Endothelial cell of umbilical vein (primary cell): ENCODE measurements around the gene FGF12. TPM values are rescaled to one million over a fixed set of nuclear protein-coding genes. Genes with fewer than 3 reads are reported as not detected.

ENCODE experiments used
- BruUV-seq: library from RNA; stranded (reverse); fragments of 400-500 nt; replicated peaks from 2 replicates; lab custom pipeline; 2021; lab: Mats Ljungman, UMichigan
- CTCF ChIA-PET: fragments of 300-600, 350-600 bp; sonication (Branson Sonifier 250); formaldehyde crosslinking; loops from one replicate; lab custom pipeline; 2021; ENCODE audit warnings: antibody characterized with exemption, inconsistent platforms; lab: Charles Lee
- POLR2A ChIA-PET: fragments of 300-600, 350-600 bp; sonication (Branson Sonifier 250); formaldehyde crosslinking; loops from one replicate; lab custom pipeline; 2021; ENCODE audit warnings: antibody characterized with exemption, inconsistent platforms; lab: Charles Lee
- DNase-seq: peaks from one replicate; pipeline ENCODE4 v3.0.0-alpha.2; 2011; ENCODE audit warnings: low read depth, low spot score
- FAIRE-seq: peaks from 2 replicates; lab custom pipeline; 2011; peaks lifted over from hg19 to GRCh38; lab: Jason Lieb, UNC
- H2AFZ ChIP-seq: 2 replicates; pipeline ENCODE4 v1.6.0; 2012; ENCODE audit warnings: low read depth, low read length, control low read depth, inconsistent platforms
- H3K27ac ChIP-seq: 2 replicates; pipeline ENCODE4 v1.5.1; 2011; ENCODE audit warnings: low read depth, mild to moderate bottlenecking, control low read depth, low read length, moderate library complexity; ENCODE audit not compliant: insufficient read depth
- H3K27me3 ChIP-seq, 2 experiments: 2 replicates each; pipeline versions ENCODE4 v1.6.0 to v1.6.1; 2011; ENCODE audit warnings: low read length in 2 of 2, mixed read lengths in 1 of 2; ENCODE audit not compliant: control insufficient read depth in 2 of 2, insufficient read depth in 2 of 2
- H3K36me3 ChIP-seq, 2 experiments: 2 replicates in 1 of 2; 3 replicates in 1 of 2; pipeline ENCODE4 v1.5.1; 2011; ENCODE audit warnings: low read length in 2 of 2, mild to moderate bottlenecking in 1 of 2, moderate library complexity in 1 of 2; ENCODE audit not compliant: control insufficient read depth in 2 of 2, insufficient read depth in 2 of 2; ENCODE audit errors: extremely low read depth in 1 of 2
- H3K4me1 ChIP-seq: 3 replicates; pipeline ENCODE4 v1.5.1; 2011; ENCODE audit warnings: mild to moderate bottlenecking, low read length; ENCODE audit not compliant: control insufficient read depth, insufficient read depth; ENCODE audit errors: extremely low read depth
- H3K4me2 ChIP-seq: 2 replicates; pipeline ENCODE4 v1.6.1; 2011; ENCODE audit warnings: low read length, control low read depth, mixed read lengths; ENCODE audit not compliant: insufficient read depth
- H3K4me3 ChIP-seq, 3 experiments: fragments of 200-600 bp in 1 of 3; sonication (generic), shearing (Covaris generic) in 1 of 3; replicated peaks in 1 of 3; 2 replicates each; pipeline ENCODE4 v1.5.1; 2011 to 2016; ENCODE audit warnings: control low read depth in 3 of 3, low read length in 3 of 3, mild to moderate bottlenecking in 2 of 3, inconsistent platforms in 1 of 3, low read depth in 1 of 3, moderate library complexity in 1 of 3; ENCODE audit not compliant: insufficient read depth in 1 of 3
- H3K79me2 ChIP-seq: 2 replicates; pipeline ENCODE4 v1.6.0; 2012; ENCODE audit warnings: low read length, inconsistent platforms; ENCODE audit not compliant: control insufficient read depth, insufficient read depth
- H3K9ac ChIP-seq: replicated peaks from 2 replicates; pipeline ENCODE3; 2011; ENCODE audit warnings: low read length, control low read depth; ENCODE audit not compliant: insufficient read depth; ENCODE audit errors: extremely low read depth
- H3K9me1 ChIP-seq: replicated peaks from 3 replicates; pipeline ENCODE4 v1.6.0; 2011; ENCODE audit warnings: mild to moderate bottlenecking, low read length; ENCODE audit not compliant: control insufficient read depth, insufficient read depth; ENCODE audit errors: extremely low read depth
- H3K9me3 ChIP-seq: replicated peaks from 2 replicates; pipeline ENCODE4 v1.5.1; 2012; ENCODE audit warnings: low read length, inconsistent platforms; ENCODE audit not compliant: control insufficient read depth, insufficient read depth
- H4K20me1 ChIP-seq: replicated peaks from 2 replicates; pipeline ENCODE3; 2011; ENCODE audit warnings: mild to moderate bottlenecking, low read length; ENCODE audit not compliant: control insufficient read depth, insufficient read depth; ENCODE audit errors: extremely low read depth
- FOS ChIP-seq: IDR thresholded peaks from 2 replicates; pipeline ENCODE4 v1.6.1; 2011; ENCODE audit warnings: mild to moderate bottlenecking, low read length, moderate library complexity, borderline replicate concordance; ENCODE audit not compliant: insufficient read depth
- GATA2 ChIP-seq: IDR thresholded peaks from 2 replicates; pipeline ENCODE4 v1.7.0; 2011; ENCODE audit warnings: low read depth, mild to moderate bottlenecking, moderate library complexity, mixed read lengths, low read length; ENCODE audit not compliant: insufficient read length, insufficient read depth
- JUN ChIP-seq: IDR thresholded peaks from 2 replicates; pipeline ENCODE4 v1.6.1; 2011; ENCODE audit warnings: borderline replicate concordance, low read depth; ENCODE audit not compliant: insufficient read length, insufficient read depth
- MYC ChIP-seq: IDR thresholded peaks from one replicate; pipeline ENCODE4 v1.6.1; 2011; ENCODE audit warnings: mild to moderate bottlenecking, low read depth, low read length
- POLR2AphosphoS5 ChIP-seq: IDR thresholded peaks from 2 replicates; pipeline ENCODE4 v1.6.1; 2012; ENCODE audit warnings: low read depth, mild to moderate bottlenecking, control low read depth, low read length, moderate library complexity; ENCODE audit not compliant: insufficient read depth
- dilution Hi-C: fragments of 300-500 bp; cut with MboI; formaldehyde crosslinking; loops from one replicate; pipeline ENCODE4 v1.15.0; 2019; ENCODE audit warnings: low sequenced_read_pairs; ENCODE audit not compliant: extremely low pct_ligation_motif_present
- intact Hi-C: fragments of 100-400 bp; cut with micrococcal nuclease; formaldehyde crosslinking; loops from one replicate; pipeline ENCODE4 v1.10.0; 2022
- polyA plus RNA-seq, 4 experiments: library from polyadenylated mRNA; depleted of rRNA in 3 of 4; stranded (reverse) in 3 of 4; unstranded in 1 of 4; fragments of >200 nt; gene quantifications; 2 replicates each; pipeline versions ENCODE4 v1.2.1 to v1.2.3, GENCODE V29; 2011 to 2012; ENCODE audit warnings: missing spikeins in 1 of 4
- total RNA-seq: library from RNA; stranded (reverse); gene quantifications from 2 replicates; pipeline ENCODE4 v1.2.3, GENCODE V29; 2021
- TF ChIP-seq, protein P1 (sequence below): IDR thresholded peaks from 2 replicates; pipeline ENCODE4 v1.6.1; 2011; ENCODE audit not compliant: insufficient read depth, insufficient read length
- TF ChIP-seq, protein P2 (sequence below), 2 donors: IDR thresholded peaks; 1 replicate in 1 of 2; 2 replicates in 1 of 2; pipeline ENCODE4 v1.5.1; 2011; ENCODE audit warnings: low read length in 2 of 2, mild to moderate bottlenecking in 2 of 2, moderate library complexity in 2 of 2, control low read depth in 1 of 2, inconsistent platforms in 1 of 2, low read depth in 1 of 2; ENCODE audit not compliant: insufficient read depth in 1 of 2; ENCODE audit errors: extremely low read depth in 1 of 2

The FGF12 gene
- total and polyA plus RNA-seq, 2 donors (not counting 3 experiments of a cell fraction or from before 2014, with no cell fraction given), result 0.72 to 2.5 TPM

DNA sequence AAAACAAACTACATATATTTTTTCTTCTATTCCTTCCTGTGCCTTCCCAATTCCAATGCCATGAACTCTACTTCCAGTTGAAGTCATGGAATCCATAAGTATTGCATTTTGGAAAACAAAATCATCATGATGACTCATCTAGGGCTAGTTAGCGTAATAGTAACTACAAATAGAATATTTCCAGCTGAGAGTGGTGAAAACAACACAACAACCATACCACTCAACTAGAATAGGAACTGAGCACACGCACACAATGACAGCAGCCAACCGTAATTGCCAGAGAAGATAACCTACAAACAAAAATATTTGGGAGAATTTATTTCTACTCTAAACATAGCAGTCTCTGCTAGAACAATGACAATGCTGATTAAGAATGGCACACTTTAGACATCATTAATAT lies 225.9 kb downstream of the FGF12 start:
- no peak for FAIRE-seq
- intact Hi-C loops (no loop called here), dilution Hi-C loops (no loop called here)

DNA sequence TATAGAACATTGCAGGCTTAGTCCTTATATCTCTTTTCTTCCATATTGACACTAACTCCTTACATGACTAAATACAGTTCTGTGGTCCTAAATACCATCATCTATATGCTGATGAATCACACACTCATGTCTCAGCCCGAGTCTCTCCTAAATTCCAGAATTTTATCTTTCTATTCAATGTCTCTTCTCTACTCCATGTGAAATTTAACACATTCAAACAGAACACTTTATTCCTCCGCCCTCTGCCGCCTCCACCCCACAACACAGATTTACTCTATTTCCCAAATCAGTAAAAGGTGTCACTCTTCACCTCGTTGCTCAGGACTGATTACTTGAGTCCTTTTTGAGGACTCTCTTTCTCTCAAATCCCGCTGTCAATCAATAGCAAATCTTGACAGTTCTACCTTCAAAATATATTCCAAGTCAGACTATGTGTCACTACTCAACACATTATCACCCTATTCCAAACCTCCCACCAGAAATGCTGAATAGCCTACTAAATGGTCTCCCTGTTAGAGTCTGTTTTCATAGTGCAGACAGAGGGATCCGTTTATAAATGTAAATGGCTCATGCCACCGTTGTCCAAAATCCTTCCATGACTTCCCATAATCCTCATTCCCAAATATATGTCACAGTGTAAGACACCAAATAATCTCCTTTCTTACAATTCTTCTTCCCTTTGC lies 230.3 kb downstream of the FGF12 start:
- ChIA-PET POLR2A (no interaction called here), CTCF (no interaction called here)
- H3K4me2 ChIP-seq, result no peak overlapping the region
- no TSS peak for BruUV-seq
- H3K4me3 ChIP-seq, result no peak overlapping the region
- H3K27ac ChIP-seq, result no peak overlapping the region
- no peaks in the 10 kb centered on the region for H3K9me3 ChIP-seq
- no peaks in the 10 kb centered on the region for H3K36me3 ChIP-seq
- peaks cover 2 to 9% of the 10 kb centered on the region in 2 experiments for H3K27me3 ChIP-seq
- no peak for FAIRE-seq
- TF ChIP-seq JUN (no peak), FOS (no peak), MYC (no peak), POLR2AphosphoS5 (no peak)
- TF ChIP-seq, protein P1, sequence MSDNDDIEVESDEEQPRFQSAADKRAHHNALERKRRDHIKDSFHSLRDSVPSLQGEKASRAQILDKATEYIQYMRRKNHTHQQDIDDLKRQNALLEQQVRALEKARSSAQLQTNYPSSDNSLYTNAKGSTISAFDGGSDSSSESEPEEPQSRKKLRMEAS, result no peak
- TF ChIP-seq, protein P2, sequence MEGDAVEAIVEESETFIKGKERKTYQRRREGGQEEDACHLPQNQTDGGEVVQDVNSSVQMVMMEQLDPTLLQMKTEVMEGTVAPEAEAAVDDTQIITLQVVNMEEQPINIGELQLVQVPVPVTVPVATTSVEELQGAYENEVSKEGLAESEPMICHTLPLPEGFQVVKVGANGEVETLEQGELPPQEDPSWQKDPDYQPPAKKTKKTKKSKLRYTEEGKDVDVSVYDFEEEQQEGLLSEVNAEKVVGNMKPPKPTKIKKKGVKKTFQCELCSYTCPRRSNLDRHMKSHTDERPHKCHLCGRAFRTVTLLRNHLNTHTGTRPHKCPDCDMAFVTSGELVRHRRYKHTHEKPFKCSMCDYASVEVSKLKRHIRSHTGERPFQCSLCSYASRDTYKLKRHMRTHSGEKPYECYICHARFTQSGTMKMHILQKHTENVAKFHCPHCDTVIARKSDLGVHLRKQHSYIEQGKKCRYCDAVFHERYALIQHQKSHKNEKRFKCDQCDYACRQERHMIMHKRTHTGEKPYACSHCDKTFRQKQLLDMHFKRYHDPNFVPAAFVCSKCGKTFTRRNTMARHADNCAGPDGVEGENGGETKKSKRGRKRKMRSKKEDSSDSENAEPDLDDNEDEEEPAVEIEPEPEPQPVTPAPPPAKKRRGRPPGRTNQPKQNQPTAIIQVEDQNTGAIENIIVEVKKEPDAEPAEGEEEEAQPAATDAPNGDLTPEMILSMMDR (IDR thresholded peaks at IDR 0.05; ENCODE audit: extremely low read depth in 1 of 2, insufficient read depth in 1 of 2, low read depth in 1 of 2, low read length in 2 of 2), result no peak
- H4K20me1 ChIP-seq, result no peaks in the 10 kb centered on the region
- H3K4me1 ChIP-seq, result peaks cover 11% of the 10 kb centered on the region
- H3K9ac ChIP-seq, result no peak overlapping the region
- DNase-seq, result no peak
- intact Hi-C loops, result no loop called here
- H2AFZ ChIP-seq, result no peak overlapping the region
- dilution Hi-C loops, result no loop called here
- H3K9me1 ChIP-seq, result no peaks in the 10 kb centered on the region
- no peaks in the 10 kb centered on the region for H3K79me2 ChIP-seq

More for the DNA sequence above, 225.9 kb downstream of the FGF12 start:
- no peaks in the 10 kb centered on the region for H3K4me1 ChIP-seq
- no peaks in the 10 kb centered on the region for H3K9me1 ChIP-seq
- no peak overlapping the region for H3K9ac ChIP-seq
- no peaks in the 10 kb centered on the region for H3K79me2 ChIP-seq
- no TSS peak for BruUV-seq
- no peak overlapping the region for H3K27ac ChIP-seq
- ChIA-PET POLR2A (no interaction called here), CTCF (no interaction called here)
- DNase-seq, result no peak
- H2AFZ ChIP-seq, result no peak overlapping the region
- no peak overlapping the region for H3K4me3 ChIP-seq
- no peaks in the 10 kb centered on the region for H4K20me1 ChIP-seq
- no peaks in the 10 kb centered on the region for H3K9me3 ChIP-seq
- H3K4me2 ChIP-seq, result no peak overlapping the region
- H3K27me3 ChIP-seq, result peaks cover 2 to 9% of the 10 kb centered on the region in 2 experiments
- no peaks in the 10 kb centered on the region for H3K36me3 ChIP-seq
- no peak for TF ChIP-seq GATA2
- TF ChIP-seq JUN, result peak; percentile 15
